ENCODE data around the gene SLC1A3.
"Not testable (repeated sequence)": the region's sequence is repeated elsewhere in the genome, so short reads cannot be mapped to it uniquely, and the experiment has no call there.

Gene SLC1A3

DNA sequence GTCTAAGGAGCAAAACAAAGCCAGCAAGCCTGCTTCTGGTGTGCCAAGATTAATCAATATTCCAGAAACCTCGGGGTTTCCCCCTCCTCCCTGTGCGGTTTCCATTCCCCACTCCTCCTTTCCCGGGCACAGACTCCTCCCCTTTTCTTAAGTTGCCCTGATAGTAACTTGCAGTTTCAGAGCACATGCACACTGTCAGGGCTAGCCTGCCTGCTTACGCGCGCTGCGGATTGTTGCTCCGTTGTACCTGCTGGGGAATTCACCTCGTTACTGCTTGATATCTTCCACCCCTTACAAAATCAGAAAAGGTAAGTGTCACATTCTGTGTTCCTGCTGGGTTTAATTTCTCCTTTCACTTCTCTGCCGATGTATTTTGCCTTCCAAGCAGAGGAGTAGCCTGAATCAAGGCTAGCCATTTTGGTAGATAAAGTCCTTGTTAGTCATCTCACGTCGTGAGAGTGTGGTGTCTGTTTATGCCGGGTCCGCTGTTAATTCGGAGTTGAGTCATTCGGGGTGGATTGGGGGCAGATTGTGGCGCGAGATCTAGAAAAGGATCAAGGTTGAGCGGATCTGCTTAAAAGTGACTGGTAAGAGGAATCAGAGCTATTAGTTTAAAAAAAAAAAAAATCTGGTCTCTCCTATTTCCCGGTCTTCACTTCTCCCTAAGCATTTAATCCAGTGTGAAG is at the start of gene SLC1A3:
Gene SLC1A3, plus strand, starts transcription at position 179 of the 686 bp plus-strand sequence. CDS start 1,818 bp downstream, outside the sequence.
- DNase-seq (ENCODE audit: low read depth) = peak; percentile 38

DNA sequence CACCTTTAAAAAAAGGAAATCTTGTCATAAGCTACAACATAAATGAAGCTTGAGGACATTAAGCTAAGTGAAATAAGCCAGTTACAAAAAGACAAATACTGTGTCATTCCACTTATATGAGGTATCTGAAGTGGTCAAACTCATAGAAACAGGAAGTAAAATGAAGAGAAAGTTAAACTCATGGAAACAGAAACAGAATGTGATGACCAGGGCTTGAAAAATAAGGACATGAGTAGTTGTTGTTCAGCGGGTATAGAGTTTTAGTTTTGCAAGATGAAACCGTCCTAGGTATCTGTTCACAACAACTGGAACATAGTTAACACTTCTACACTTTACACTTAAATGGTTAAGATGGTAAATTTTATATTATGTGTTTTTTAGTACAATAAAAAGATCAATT is 47.8 kb upstream of the SLC1A3 start:
- DNase-seq (ENCODE audit: low read depth) = no peak

DNA sequence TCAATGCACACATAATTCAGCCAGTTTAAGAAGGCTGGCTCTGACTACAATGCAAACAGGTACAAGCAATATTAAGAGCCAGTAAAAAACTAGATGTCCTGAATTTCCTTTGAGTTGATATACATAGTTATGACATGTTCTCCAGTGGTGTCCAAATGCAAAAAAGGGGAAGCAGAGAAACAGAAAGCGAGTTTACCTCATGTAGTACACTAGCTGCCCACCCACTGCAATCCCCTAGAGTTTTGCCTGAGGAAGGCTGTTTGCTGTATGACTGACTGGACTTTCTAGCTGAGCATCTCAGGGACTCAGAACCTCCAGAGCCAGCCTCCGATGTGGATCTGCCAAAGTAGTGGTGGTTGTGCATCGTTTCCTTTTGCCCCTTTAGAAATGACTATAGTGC is 44.8 kb upstream of the SLC1A3 start:
- DNase-seq (ENCODE audit: low read depth) = no peak

GRCh38 chr5:36569491-36569890 is 36.9 kb upstream of the SLC1A3 start:
- no peak for DNase-seq (ENCODE audit: low read depth)

DNA sequence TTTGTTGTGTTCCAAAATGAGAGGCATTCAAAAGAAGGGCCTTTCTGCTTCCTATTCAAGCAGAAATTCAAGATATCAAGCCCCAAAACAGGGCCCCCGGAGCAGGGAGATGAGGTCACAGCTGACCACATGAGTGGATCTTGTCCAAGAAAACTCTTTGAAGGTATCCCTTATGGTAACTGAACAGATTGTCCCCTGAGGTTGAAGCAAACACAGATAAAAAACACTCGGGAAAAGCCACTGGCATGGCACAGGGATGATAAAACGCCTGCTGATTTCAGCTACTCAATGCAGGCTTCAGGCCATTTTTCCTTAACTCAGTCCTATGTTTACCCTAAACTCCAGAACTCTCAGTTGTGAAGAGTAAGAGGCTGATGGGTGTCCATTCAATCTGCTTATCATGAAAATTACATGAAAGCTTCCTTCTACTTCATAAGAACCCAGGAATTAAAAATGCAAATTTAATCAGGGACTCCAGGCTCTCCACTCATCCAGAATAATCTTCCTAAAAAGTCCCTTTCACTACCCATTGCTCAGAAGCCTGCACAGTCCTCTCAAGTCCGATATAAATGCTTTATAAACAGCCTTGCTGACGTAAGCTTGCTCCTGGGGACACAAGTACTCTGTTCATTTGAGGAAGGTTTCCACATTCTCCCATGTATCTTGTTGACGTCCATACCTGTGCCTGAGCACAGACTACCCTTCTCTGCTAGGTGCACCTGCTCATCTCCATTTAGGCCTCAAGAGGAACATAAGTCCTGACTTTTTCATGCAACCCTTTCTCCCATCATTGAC is 35.9 kb upstream of the SLC1A3 start:
- DNase-seq (ENCODE audit: low read depth) = no peak

- no peak for DNase-seq (ENCODE audit: low read depth)
Measured at GRCh38 chr5:36571401-36572042, 34.9 kb upstream of the SLC1A3 start.

DNA sequence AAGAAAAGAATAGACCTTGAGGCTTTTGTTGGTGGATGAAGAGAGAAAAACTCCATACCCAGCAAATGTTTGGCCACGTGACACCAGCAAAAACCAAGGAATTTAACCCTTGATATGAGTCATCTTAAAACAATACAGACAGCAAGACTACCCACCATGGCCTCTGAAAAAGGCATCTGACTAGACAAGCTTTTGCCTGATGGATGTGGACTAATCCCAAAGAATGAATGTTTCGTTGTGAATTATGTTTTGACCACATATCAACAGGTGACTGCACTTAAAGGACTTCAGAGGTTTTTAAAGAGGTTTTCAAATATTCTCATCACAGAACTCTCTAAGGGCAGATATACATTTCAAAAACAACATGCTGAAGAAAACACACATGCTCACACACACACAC is 33.0 kb upstream of the SLC1A3 start:
- no peak for DNase-seq (ENCODE audit: low read depth)

- DNase-seq (ENCODE audit: low read depth) = no peak
Measured at GRCh38 chr5:36575361-36575781, 31.0 kb upstream of the SLC1A3 start.

DNA sequence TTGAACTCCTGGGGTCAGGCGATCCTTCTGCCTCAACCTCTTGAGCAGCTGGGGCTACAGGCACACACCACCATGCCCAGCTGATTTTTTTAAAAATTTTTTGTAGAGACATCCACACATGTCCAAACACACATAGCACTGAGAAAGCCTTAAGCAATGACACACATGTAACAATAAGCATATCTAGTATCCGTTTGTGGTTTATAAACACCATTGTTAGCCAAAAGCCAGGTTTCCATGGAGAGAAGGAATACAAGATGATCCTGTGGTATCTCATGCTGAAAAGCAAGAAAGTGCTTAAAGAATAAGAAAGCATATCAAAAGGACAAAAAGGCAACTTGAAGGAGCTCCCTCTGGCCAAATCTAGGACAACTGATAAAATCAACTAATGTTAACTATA is 29.7 kb upstream of the SLC1A3 start:
- no peak for DNase-seq (ENCODE audit: low read depth)

DNA sequence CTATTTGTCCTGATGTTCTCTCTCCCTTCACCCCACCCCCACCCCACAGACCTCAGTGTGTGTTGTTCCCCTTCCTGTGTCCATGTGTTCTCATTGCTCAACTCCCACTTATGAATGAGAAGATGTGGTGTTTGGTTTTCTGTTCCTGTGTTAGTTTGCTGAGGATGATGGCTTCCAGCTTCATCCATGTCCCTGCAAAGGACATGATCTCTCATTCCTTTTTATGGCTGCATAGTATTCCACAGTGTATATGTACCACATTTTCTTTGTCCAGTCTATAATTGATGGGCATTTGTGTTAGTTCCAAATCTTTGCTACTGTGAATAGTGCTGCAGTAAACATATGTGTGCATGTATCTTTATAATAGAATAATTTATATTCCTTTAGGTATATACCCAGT is 26.5 kb upstream of the SLC1A3 start:
- DNase-seq (ENCODE audit: low read depth) = not testable (repeated sequence)

DNA sequence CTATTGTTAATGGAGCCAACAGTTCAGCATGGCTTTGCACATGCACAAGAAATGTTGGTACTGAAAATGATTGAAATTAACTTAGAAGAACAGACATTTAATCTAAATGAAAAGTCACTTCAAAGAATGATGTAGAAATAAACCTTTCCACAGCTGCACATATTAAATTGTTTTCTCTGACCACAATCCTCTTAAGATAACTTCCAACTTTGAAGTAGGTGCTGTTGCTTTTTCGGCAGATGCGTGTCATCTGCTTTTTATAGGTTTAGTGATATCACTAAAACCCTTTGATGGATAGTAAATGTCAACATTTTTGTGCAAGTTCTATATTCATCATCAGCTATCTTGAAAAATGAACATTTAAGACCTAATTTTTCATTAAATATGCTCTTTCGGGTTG is 25.3 kb upstream of the SLC1A3 start:
- DNase-seq (ENCODE audit: low read depth) = no peak

- no peak for DNase-seq (ENCODE audit: low read depth)
Measured at GRCh38 chr5:36584009-36584875, 22.2 kb upstream of the SLC1A3 start.

DNA sequence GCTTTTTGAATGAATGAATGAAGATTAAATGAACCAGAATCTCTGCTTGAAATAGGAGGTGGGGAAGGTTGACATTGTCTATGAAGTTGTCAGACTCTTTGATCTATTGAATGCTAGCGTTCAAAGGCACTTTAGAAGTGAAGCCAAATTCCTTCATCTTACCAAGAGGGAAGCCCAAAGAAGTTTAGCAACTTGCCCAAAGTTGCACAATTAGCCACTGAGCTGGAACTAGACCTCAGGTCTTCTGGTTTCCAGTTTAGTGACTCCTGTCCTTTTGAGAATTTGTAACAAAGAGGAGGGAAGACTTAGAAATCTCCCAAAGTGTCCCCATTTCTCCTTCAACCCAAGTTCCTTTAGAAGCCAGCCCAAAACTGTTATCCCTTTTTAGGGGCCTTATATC is 20.7 kb upstream of the SLC1A3 start:
- no peak for DNase-seq (ENCODE audit: low read depth)

DNA sequence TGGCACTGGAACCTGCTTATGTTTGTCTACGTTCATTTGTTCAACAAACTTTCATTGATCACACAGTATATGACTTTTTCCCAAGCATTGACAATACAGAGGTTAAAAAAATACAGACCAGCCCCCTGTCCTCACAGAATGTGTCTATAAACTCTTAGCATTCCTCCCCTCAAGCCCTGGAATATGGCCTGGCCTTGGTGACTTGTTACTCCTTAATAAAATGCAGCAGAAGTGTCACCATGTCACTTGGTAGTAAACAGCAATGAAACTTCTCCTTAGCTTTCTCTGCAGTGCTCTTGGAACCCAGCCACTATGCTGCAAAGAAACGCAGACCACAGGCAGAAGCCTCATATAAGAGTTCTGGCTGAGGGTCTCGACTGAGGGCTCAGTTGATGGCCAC is 19.1 kb upstream of the SLC1A3 start:
- no peak for DNase-seq (ENCODE audit: low read depth)

GRCh38 chr5:36589735-36590134 is 16.7 kb upstream of the SLC1A3 start:
- not testable (repeated sequence) for DNase-seq (ENCODE audit: low read depth)

- no peak for DNase-seq (ENCODE audit: low read depth)
Measured at GRCh38 chr5:36590513-36591286, 15.7 kb upstream of the SLC1A3 start.

- no peak for DNase-seq (ENCODE audit: low read depth)
Measured at GRCh38 chr5:36593867-36594266, 12.5 kb upstream of the SLC1A3 start.

DNA sequence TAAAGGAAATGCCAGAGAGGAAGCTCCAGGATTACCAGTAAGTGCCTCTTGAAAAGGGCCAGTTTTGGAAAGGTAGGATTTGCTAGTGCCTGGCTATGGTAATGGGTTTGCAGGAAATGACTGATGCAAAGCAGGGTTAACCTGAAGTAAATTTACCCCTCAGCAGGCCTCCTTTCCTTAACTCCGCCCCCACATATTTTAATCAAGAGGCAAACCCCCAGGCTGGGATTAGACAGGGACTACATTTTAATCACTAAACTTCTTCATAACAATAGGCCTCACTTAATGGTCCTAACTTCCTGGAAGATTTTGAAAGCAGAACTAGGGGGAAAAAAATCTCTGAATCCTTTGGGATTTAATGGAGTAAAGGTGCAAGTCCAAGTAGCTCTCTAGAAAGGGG is 10.2 kb upstream of the SLC1A3 start:
- DNase-seq (ENCODE audit: low read depth) = no peak

- no peak for DNase-seq (ENCODE audit: low read depth)
Measured at GRCh38 chr5:36596756-36597155, 9.7 kb upstream of the SLC1A3 start.

DNA sequence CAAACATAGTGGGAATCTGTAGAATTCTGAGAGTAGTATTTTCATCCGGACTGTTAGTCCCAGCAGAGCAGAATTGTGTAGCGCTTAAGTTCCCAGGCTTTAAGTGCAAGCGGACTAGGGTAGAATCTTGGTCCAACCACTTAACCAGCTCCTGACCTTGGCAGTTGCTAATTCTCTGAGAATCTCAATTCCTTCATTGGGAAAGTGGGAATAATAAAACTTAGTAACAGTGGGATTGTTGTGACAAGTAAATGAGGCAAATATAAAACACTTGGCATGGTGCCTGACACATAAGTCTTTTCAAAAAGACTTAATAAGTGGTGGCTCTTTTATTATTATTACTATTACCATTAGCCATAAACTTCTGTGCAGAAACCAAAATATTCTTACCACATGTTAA is 8.4 kb upstream of the SLC1A3 start:
- no peak for DNase-seq (ENCODE audit: low read depth)
